Cerebellar nuclear complex (tissue), 1 donor: Measurements from ENCODE around the gene L3MBTL1.
"Not testable (repeated sequence)": the region's sequence is repeated elsewhere in the genome, so short reads cannot be mapped to it uniquely, and the experiment has no call there.

Experiments used
- DNase-seq, 2 experiments: peaks; one replicate each; lab custom pipeline; 2025; lab: John Stamatoyannopoulos, UW

The L3MBTL1 gene

GRCh38 chr20:43507150-43508080 is at the start of gene L3MBTL1:
Gene L3MBTL1 (plus strand): TSS chr20:43507697. CDS start chr20:43513504, 5,807 bp downstream.
- no peak for DNase-seq

GRCh38 chr20:43458422-43458924 is 49.0 kb upstream of the L3MBTL1 start:
- no peak for DNase-seq

GRCh38 chr20:43459022-43459942 is 48.2 kb upstream of the L3MBTL1 start:
- DNase-seq = no peak

- no peak for DNase-seq
Measured at GRCh38 chr20:43460172-43460829, 47.2 kb upstream of the L3MBTL1 start.

- DNase-seq = no peak
Measured at GRCh38 chr20:43460830-43461200, 46.7 kb upstream of the L3MBTL1 start.

- no peak for DNase-seq
Measured at GRCh38 chr20:43461894-43462659, 45.4 kb upstream of the L3MBTL1 start.

- DNase-seq = no peak
Measured at GRCh38 chr20:43462660-43463526, 44.6 kb upstream of the L3MBTL1 start.

- DNase-seq = no peak
Measured at GRCh38 chr20:43463527-43464218, 43.8 kb upstream of the L3MBTL1 start.

- no peak for DNase-seq
Measured at GRCh38 chr20:43464219-43464790, 43.2 kb upstream of the L3MBTL1 start.

- no peak for DNase-seq
Measured at GRCh38 chr20:43465625-43465943, 41.9 kb upstream of the L3MBTL1 start.

- no peak for DNase-seq
Measured at GRCh38 chr20:43467589-43467988, 39.9 kb upstream of the L3MBTL1 start.

- DNase-seq = no peak
Measured at GRCh38 chr20:43472671-43473380, 34.7 kb upstream of the L3MBTL1 start.

- DNase-seq = no peak
Measured at GRCh38 chr20:43473381-43473704, 34.2 kb upstream of the L3MBTL1 start.

- no peak for DNase-seq
Measured at GRCh38 chr20:43477193-43477592, 30.3 kb upstream of the L3MBTL1 start.

- no peak for DNase-seq
Measured at GRCh38 chr20:43477619-43478018, 29.9 kb upstream of the L3MBTL1 start.

GRCh38 chr20:43490038-43490437 is 17.5 kb upstream of the L3MBTL1 start:
- DNase-seq = no peak

- DNase-seq = no peak
Measured at GRCh38 chr20:43492101-43492500, 15.4 kb upstream of the L3MBTL1 start.

GRCh38 chr20:43495388-43495787 is 12.1 kb upstream of the L3MBTL1 start:
- DNase-seq = no peak

GRCh38 chr20:43502021-43502420 is 5.5 kb upstream of the L3MBTL1 start:
- not testable (repeated sequence) for DNase-seq
